Frontal cortex (tissue), 4 donors: Measurements from ENCODE around the gene SEL1L. TPM values are rescaled to one million over a fixed set of nuclear protein-coding genes. Genes with fewer than 3 reads are reported as not detected.
"Not testable (repeated sequence)": the region's sequence is repeated elsewhere in the genome, so short reads cannot be mapped to it uniquely, and the experiment has no call there.

Experiments used
- DNase-seq, 2 donors: peaks; one replicate each; pipeline ENCODE4 v3.0.0; 2012; ENCODE audit warnings: low spot score in 2 of 2
- FAIRE-seq: peaks from 2 replicates; lab custom pipeline; 2012; peaks lifted over from hg19 to GRCh38; lab: Jason Lieb, UNC
- total RNA-seq: library from RNA; depleted of rRNA; stranded (reverse); fragments of >200 nt; gene quantifications from one replicate; pipeline ENCODE4 v1.2.3, GENCODE V29; 2014
- donor health status: control.
- donor health status: control.
- donor health status: control.

The SEL1L gene
- total RNA-seq, 1 donor from 2014 or later, result 64.0 TPM

DNA sequence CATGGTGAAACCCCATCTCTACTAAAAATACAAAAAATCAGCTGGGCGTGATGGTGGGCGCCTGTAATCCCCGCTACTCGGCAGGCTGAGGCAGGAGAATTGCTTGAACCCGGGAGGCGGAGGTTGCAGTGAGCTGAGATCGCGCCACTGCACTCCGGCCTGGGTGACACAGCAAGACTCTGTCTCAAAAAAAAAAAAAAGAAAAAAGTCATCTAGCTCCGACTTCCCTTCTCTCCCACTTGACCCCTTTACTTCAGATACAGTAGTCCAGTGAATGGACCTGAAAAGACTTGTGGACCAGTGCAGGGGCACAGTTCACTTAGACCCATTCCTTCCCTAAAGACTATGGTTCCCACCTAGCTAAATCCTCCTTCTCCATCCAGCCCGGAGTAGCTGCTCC lies 103.9 kb downstream of the SEL1L start:
- FAIRE-seq, DNase-seq: not testable (repeated sequence)

DNA sequence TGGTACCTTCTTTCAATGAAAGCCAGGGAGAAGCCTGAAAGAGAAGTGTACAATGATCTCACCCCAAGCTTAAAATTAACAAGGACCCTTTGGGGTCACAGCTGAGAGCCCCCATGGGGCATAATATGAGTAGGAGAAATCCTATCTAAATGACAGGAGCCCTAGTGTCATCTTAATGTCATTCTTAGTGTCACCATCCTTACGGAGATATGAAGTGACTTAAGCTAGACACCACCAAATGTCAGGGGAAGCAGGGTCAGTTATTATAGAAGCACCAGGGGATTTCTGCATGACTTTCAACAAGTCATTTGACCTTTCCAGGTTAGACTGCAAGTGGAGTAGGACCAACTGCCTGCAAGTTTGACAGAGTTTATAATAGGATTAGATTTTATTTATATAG lies 104.6 kb downstream of the SEL1L start:
- DNase-seq, result no peak
- FAIRE-seq, result no peak

DNA sequence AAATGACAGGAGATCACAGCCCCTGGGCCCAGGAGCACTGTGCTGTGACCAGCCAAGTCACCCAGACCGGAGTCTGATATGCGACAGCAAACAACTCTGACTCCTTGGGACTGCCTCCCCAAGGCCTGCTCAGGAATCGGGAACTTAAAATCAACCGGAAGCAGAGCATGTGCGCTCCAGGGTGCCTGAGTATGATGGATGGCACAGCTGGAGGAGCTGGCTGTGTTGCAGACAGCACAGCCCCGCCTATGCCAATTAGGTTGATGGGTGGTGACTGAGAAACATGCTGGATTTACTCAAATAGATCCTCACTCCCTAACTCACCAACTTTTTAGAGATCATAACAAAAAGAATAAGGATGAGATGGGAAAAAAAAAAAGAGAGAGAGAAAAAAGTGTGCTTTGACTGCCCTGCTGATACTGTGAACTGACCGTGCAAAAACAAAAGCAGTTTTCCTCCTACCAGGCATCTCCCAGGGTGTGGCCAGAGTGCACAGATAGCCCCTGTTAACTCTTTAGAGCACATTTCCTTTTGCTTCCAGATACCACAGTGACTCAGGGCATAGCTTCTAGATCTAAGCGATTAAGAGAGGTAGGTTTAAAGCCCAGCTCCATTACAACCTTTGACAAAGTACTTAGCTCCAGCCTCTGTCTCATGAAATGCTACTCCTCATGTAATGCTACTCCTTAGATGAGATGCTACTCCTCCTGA lies 106.2 kb downstream of the SEL1L start:
- no peak for FAIRE-seq
- DNase-seq, result no peak

DNA sequence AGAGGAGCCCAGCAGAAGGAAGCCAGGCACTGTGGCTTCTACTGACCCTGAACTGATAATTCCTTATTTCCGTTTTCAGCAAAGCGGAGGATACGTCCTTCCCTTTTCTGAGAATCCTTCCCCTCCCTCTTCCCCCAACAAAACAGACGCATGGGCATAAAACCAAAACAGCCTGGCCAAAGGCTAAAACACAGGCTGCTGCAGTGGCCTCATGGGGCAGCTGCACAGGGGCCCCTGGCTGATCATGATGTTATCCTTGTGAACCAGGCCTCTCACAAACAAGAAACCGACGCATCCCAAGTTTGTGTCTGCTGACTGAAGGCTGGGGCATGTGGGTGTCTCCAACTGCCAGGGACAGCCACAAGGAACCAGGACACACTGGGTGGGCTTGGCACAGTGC lies 110.1 kb downstream of the SEL1L start:
- FAIRE-seq (no peak), DNase-seq (no peak)

Other genes starting within 250 kb of the SEL1L start
- 19.2 TPM for gene STON2, start 133.5 kb downstream of the SEL1L start, total RNA-seq